OCI-LY7 (cell line): ENCODE data around the gene FGA. TPM values are rescaled to one million over a fixed set of nuclear protein-coding genes. Genes with fewer than 3 reads are reported as not detected.

Experiments
- BruUV-seq: library from RNA; stranded (reverse); fragments of 400-500 nt; replicated peaks from 2 replicates; lab custom pipeline; 2021; lab: Mats Ljungman, UMichigan
- CTCF ChIA-PET: fragments of 300-600 bp; sonication (Branson Sonifier 250); formaldehyde crosslinking; loops from one replicate; lab custom pipeline; 2022; ENCODE audit warnings: antibody characterized with exemption; ENCODE audit not compliant: unreplicated experiment; lab: Charles Lee
- POLR2A ChIA-PET: fragments of 300-600 bp; sonication (Branson Sonifier 250); formaldehyde crosslinking; loops from one replicate; lab custom pipeline; 2022; ENCODE audit warnings: antibody characterized with exemption; lab: Charles Lee
- DNase-seq: peaks from one replicate; pipeline ENCODE4 v3.0.0-alpha.2; 2015; ENCODE audit warnings: low spot score
- H2AFZ ChIP-seq: fragments of 200-600 bp; sonication (generic), shearing (Covaris generic); 2 replicates; pipeline ENCODE4 v1.6.1; 2014; ENCODE audit warnings: mild to moderate bottlenecking, antibody characterized with exemption, low read length, moderate library complexity
- H3K27ac ChIP-seq: fragments of 200-600 bp; sonication (generic); 2 replicates; pipeline ENCODE4 v1.5.1; 2014; ENCODE audit warnings: mixed run types, low read depth, mild to moderate bottlenecking, moderate library complexity, low read length, inconsistent platforms; ENCODE audit not compliant: poor library complexity, severe bottlenecking
- H3K36me3 ChIP-seq: fragments of 200-600 bp; sonication (generic); 2 replicates; pipeline ENCODE4 v1.6.1; 2014; ENCODE audit warnings: mild to moderate bottlenecking, antibody characterized with exemption, low read length, moderate library complexity, mixed read lengths; ENCODE audit not compliant: insufficient read depth
- H3K4me1 ChIP-seq: fragments of 200-600 bp; sonication (generic); 2 replicates; pipeline ENCODE4 v1.5.1; 2014; ENCODE audit warnings: mild to moderate bottlenecking, low read length; ENCODE audit not compliant: insufficient read depth, poor library complexity, severe bottlenecking
- H3K4me2 ChIP-seq: fragments of 200-600 bp; sonication (generic); 2 replicates; pipeline ENCODE4 v1.6.1; 2014; ENCODE audit warnings: mild to moderate bottlenecking, low read length
- H3K4me3 ChIP-seq: fragments of 200-600 bp; sonication (generic); 2 replicates; pipeline ENCODE4 v1.5.1; 2014; ENCODE audit warnings: mild to moderate bottlenecking, low read depth, low read length; ENCODE audit not compliant: poor library complexity, severe bottlenecking
- H3K79me2 ChIP-seq: fragments of 200-600 bp; sonication (generic); 2 replicates; pipeline ENCODE4 v1.6.1; 2016; ENCODE audit warnings: low read depth, mild to moderate bottlenecking, low read length, moderate library complexity, mixed read lengths; ENCODE audit not compliant: insufficient read depth
- H3K9me2 ChIP-seq: fragments of 200-600 bp; sonication (generic); 2 replicates; pipeline ENCODE4 v1.6.1; 2016; ENCODE audit warnings: mild to moderate bottlenecking, low read length, mixed read lengths; ENCODE audit not compliant: insufficient read depth
- H3K9me3 ChIP-seq: fragments of 200-600 bp; sonication (generic); 2 replicates; pipeline ENCODE4 v1.6.1; 2014; ENCODE audit warnings: mild to moderate bottlenecking, mixed run types, low read length, mixed read lengths
- H4K20me1 ChIP-seq: fragments of 200-600 bp; sonication (generic); 2 replicates; pipeline ENCODE4 v1.6.1; 2014; ENCODE audit warnings: mild to moderate bottlenecking, antibody characterized with exemption, low read length, moderate library complexity, mixed read lengths; ENCODE audit not compliant: insufficient read depth
- CTCF ChIP-seq: fragments of 200-600 bp; sonication (generic); conservative IDR thresholded peaks from 2 replicates; pipeline ENCODE4 v1.5.1; 2014; ENCODE audit warnings: mild to moderate bottlenecking, antibody characterized with exemption, low read length, moderate library complexity, mixed read lengths
- EZH2phosphoT487 ChIP-seq: fragments of 200-600 bp; sonication (generic); IDR thresholded peaks from 2 replicates; pipeline ENCODE4 v1.6.1; 2018; ENCODE audit warnings: low read depth, borderline replicate concordance, mild to moderate bottlenecking, mixed run types, antibody characterized with exemption, low read length, moderate library complexity, mixed read lengths
- intact Hi-C: fragments of 100-400 bp; cut with micrococcal nuclease; formaldehyde crosslinking; loops from one replicate; pipeline ENCODE4 v1.10.0; 2022; ENCODE audit not compliant: unreplicated experiment
- total RNA-seq, 2 experiments: library from RNA; depleted of rRNA in 1 of 2; stranded (reverse); fragments of >200 nt in 1 of 2; shearing (Covaris generic) in 1 of 2; gene quantifications; 2 replicates each; pipeline ENCODE4 v1.2.3, GENCODE V29; 2014 to 2022

FGA gene
- total RNA-seq, 2 experiments from 2014 or later, result not detected

- Histone ChIP-seq H3K27ac (no peak within 1 kb of the TSS), H3K9me2 (no peaks in the 10 kb centered on the region), H3K4me2 (no peak within 1 kb of the TSS), H2AFZ (no peak within 1 kb of the TSS), H3K9me3 (no peaks in the 10 kb centered on the region), H3K79me2 (no peaks in the 10 kb centered on the region), H3K36me3 (no peaks in the 10 kb centered on the region), H3K4me1 (peaks cover 9% of the 10 kb centered on the region), H4K20me1 (no peaks in the 10 kb centered on the region), H3K4me3 (no peak within 1 kb of the TSS)
- no peak for DNase-seq
- no TSS peak for BruUV-seq
- ChIA-PET CTCF (no interaction called here), POLR2A (interaction anchor here (0.9 to 2.4 kb wide), 2 partner anchors 18 to 25 kb away, joined by 3 to 7 read pairs; no protein-coding TSS in a partner anchor)
- no peak for TF ChIP-seq CTCF
- TF ChIP-seq EZH2phosphoT487, result no peak
- intact Hi-C loops, result no loop called here
These were observed 22.2 kb upstream of the FGA start, which contains the start of gene FGG for GRCh38 chr4:154612472-154613414. Gene FGG (minus strand): TSS chr4:154612656. CDS start chr4:154612609, 47 bp downstream.

GRCh38 chr4:154611833-154612232, 21.3 kb upstream of the FGA start:
- H3K36me3 ChIP-seq, result no peaks in the 10 kb centered on the region
- no peaks in the 10 kb centered on the region for H3K79me2 ChIP-seq
- ChIA-PET CTCF (no interaction called here), POLR2A (no interaction called here)
- H3K4me2 ChIP-seq, result no peak overlapping the region
- no peak for DNase-seq
- H3K27ac ChIP-seq, result no peak overlapping the region
- no peak overlapping the region for H2AFZ ChIP-seq
- BruUV-seq, result no TSS peak
- no peaks in the 10 kb centered on the region for H3K9me3 ChIP-seq
- intact Hi-C loops, result no loop called here
- H3K4me3 ChIP-seq, result no peak overlapping the region
- no peaks in the 10 kb centered on the region for H3K9me2 ChIP-seq
- H4K20me1 ChIP-seq, result no peaks in the 10 kb centered on the region
- peaks cover 7% of the 10 kb centered on the region for H3K4me1 ChIP-seq
- TF ChIP-seq CTCF (no peak), EZH2phosphoT487 (no peak)

- H3K4me3 ChIP-seq, result no peak overlapping the region
- H3K36me3 ChIP-seq, result no peaks in the 10 kb centered on the region
- no peaks in the 10 kb centered on the region for H3K9me3 ChIP-seq
- H4K20me1 ChIP-seq, result no peaks in the 10 kb centered on the region
- no peaks in the 10 kb centered on the region for H3K4me1 ChIP-seq
- CTCF ChIA-PET, result no interaction called here
- no TSS peak for BruUV-seq
- H3K4me2 ChIP-seq, result no peak overlapping the region
- TF ChIP-seq CTCF (no peak), EZH2phosphoT487 (no peak)
- intact Hi-C loops, result no loop called here
- H3K27ac ChIP-seq, result no peak overlapping the region
- DNase-seq, result no peak
- POLR2A ChIA-PET, result interaction anchor here (0.5 to 1.9 kb wide), 2 partner anchors 13 to 1276 kb away, joined by 3 to 6 read pairs; no protein-coding TSS in a partner anchor
- no peaks in the 10 kb centered on the region for H3K9me2 ChIP-seq
- H2AFZ ChIP-seq, result no peak overlapping the region
- H3K79me2 ChIP-seq, result no peaks in the 10 kb centered on the region
These were observed 20.0 kb upstream of the FGA start for GRCh38 chr4:154610582-154610981.
